T47D (cell line): Measurements from ENCODE around the gene SEMA3B.
A peak's percentile ranks its signal among the peaks of the same experiment; 100 is the strongest.

Source experiments
- DNase-seq, 2 experiments: peaks; one replicate each; pipeline versions ENCODE4 v3.0.0 to v3.0.0-alpha.2; 2011 to 2012; ENCODE audit warnings: low read depth in 1 of 2, low spot score in 1 of 2
- JUND ChIP-seq: IDR thresholded peaks from 2 replicates; pipeline ENCODE4 v1.6.1; 2012; ENCODE audit warnings: low read depth
- in situ Hi-C: cut with HindIII; loops from 2 replicates; pipeline ENCODE4 v1.10.0; 2016; ENCODE audit warnings: low sequenced_read_pairs, low pct_unique_long_range_greater_than_20kb

The SEMA3B gene

GRCh38 chr3:50323614-50324199 is 54.8 kb downstream of the SEMA3B start:
- no peak for TF ChIP-seq JUND
- DNase-seq = no peak
- in situ Hi-C loops = no loop called here

- peak; percentile 54 to 69 for DNase-seq
- in situ Hi-C loops = no loop called here
- no peak for TF ChIP-seq JUND
Measured at GRCh38 chr3:50324351-50325112, 55.6 kb downstream of the SEMA3B start.

GRCh38 chr3:50325113-50325480 is 56.1 kb downstream of the SEMA3B start:
- in situ Hi-C loops = no loop called here
- no peak for TF ChIP-seq JUND
- DNase-seq = no peak

- in situ Hi-C loops = no loop called here
- TF ChIP-seq JUND = no peak
- no peak for DNase-seq
Measured at GRCh38 chr3:50325497-50326181, 56.7 kb downstream of the SEMA3B start.

- in situ Hi-C loops = no loop called here
- DNase-seq = no peak
- TF ChIP-seq JUND = no peak
Measured at GRCh38 chr3:50326182-50326541, 57.2 kb downstream of the SEMA3B start.

- no peak for DNase-seq
- no peak for TF ChIP-seq JUND
- in situ Hi-C loops = no loop called here
Measured at GRCh38 chr3:50327129-50327528, 58.2 kb downstream of the SEMA3B start.
